ENCODE data around the gene DBF4.

GRCh38 chr7:87933953-87934698 lies 57.8 kb downstream of the DBF4 start, which contains the start of gene ADAM22:
- TF ChIP-seq CTCF (IDR thresholded peaks at IDR 0.05), result no peak
- no peak for TF ChIP-seq EZH2 (IDR thresholded peaks at IDR 0.05; ENCODE audit: borderline replicate concordance, insufficient read depth, low read depth, low read length, poor library complexity, severe bottlenecking)
